ENCODE results near the gene SMTNL2.

The SMTNL2 gene

GRCh38 chr17:4536742-4537411 is 47.5 kb upstream of the SMTNL2 start:
- Histone ChIP-seq H3K4me3 (ENCODE audit: low read depth, low read length) (no peak overlapping the region), H3K9me3 (ENCODE audit: control insufficient read depth, low read length) (no peaks in the 10 kb centered on the region), H3K79me2 (no peaks in the 10 kb centered on the region), H3K9ac (no peak overlapping the region), H3K36me3 (ENCODE audit: control insufficient read depth, insufficient read depth, low read length) (no peaks in the 10 kb centered on the region), H2AFZ (no peak overlapping the region), H3K27me3 (ENCODE audit: control insufficient read depth, insufficient read depth, low read length) (no peaks in the 10 kb centered on the region), H3K4me2 (ENCODE audit: low read length) (no peak overlapping the region), H3K4me1 (peaks cover 8% of the 10 kb centered on the region), H3K27ac (peak overlapping the region; percentile 58)
- TF ChIP-seq CTCF (IDR thresholded peaks at IDR 0.05), result no peak

GRCh38 chr17:4537451-4538235 is 46.7 kb upstream of the SMTNL2 start:
- Histone ChIP-seq H3K27me3 (ENCODE audit: control insufficient read depth, insufficient read depth, low read length) (no peaks in the 10 kb centered on the region), H3K9ac (no peak overlapping the region), H3K9me3 (ENCODE audit: control insufficient read depth, low read length) (no peaks in the 10 kb centered on the region), H3K79me2 (no peaks in the 10 kb centered on the region), H3K36me3 (ENCODE audit: control insufficient read depth, insufficient read depth, low read length) (no peaks in the 10 kb centered on the region), H3K4me3 (ENCODE audit: low read depth, low read length) (no peak overlapping the region), H3K4me2 (ENCODE audit: low read length) (no peak overlapping the region), H3K27ac (peak overlapping the region; percentile 58), H2AFZ (no peak overlapping the region), H3K4me1 (peaks cover 8% of the 10 kb centered on the region)
- no peak for TF ChIP-seq CTCF (IDR thresholded peaks at IDR 0.05)

- no peak for TF ChIP-seq CTCF (IDR thresholded peaks at IDR 0.05)
Observed at GRCh38 chr17:4538236-4539002, 45.9 kb upstream of the SMTNL2 start.

GRCh38 chr17:4539025-4539424 is 45.3 kb upstream of the SMTNL2 start:
- no peaks in the 10 kb centered on the region for H3K9me3 ChIP-seq (ENCODE audit: control insufficient read depth, low read length)
- H3K27me3 ChIP-seq (ENCODE audit: control insufficient read depth, insufficient read depth, low read length), result no peaks in the 10 kb centered on the region
- H3K27ac ChIP-seq, result no peak overlapping the region
- no peaks in the 10 kb centered on the region for H3K36me3 ChIP-seq (ENCODE audit: control insufficient read depth, insufficient read depth, low read length)
- no peak overlapping the region for H3K9ac ChIP-seq
- no peak overlapping the region for H2AFZ ChIP-seq
- H3K4me3 ChIP-seq (ENCODE audit: low read depth, low read length), result no peak overlapping the region
- H3K79me2 ChIP-seq, result no peaks in the 10 kb centered on the region
- TF ChIP-seq CTCF (IDR thresholded peaks at IDR 0.05), result no peak
- H3K4me2 ChIP-seq (ENCODE audit: low read length), result no peak overlapping the region
- peaks cover 8% of the 10 kb centered on the region for H3K4me1 ChIP-seq

More at GRCh38 chr17:4538236-4539002, 45.9 kb upstream of the SMTNL2 start:
- H2AFZ ChIP-seq, result no peak overlapping the region
- H3K4me2 ChIP-seq (ENCODE audit: low read length), result no peak overlapping the region
- H3K9ac ChIP-seq, result no peak overlapping the region
- no peaks in the 10 kb centered on the region for H3K79me2 ChIP-seq
- H3K9me3 ChIP-seq (ENCODE audit: control insufficient read depth, low read length), result no peaks in the 10 kb centered on the region
- H3K4me1 ChIP-seq, result peaks cover 8% of the 10 kb centered on the region
- H3K4me3 ChIP-seq (ENCODE audit: low read depth, low read length), result no peak overlapping the region
- H3K27ac ChIP-seq, result no peak overlapping the region
- H3K27me3 ChIP-seq (ENCODE audit: control insufficient read depth, insufficient read depth, low read length), result no peaks in the 10 kb centered on the region
- H3K36me3 ChIP-seq (ENCODE audit: control insufficient read depth, insufficient read depth, low read length), result no peaks in the 10 kb centered on the region

Data from parathyroid adenoma (tissue), 2 donors.